Nephron progenitor cell (in vitro differentiated cells): ENCODE measurements around the gene SCD5.

Experiments used
- DNase-seq: peaks from one replicate; pipeline ENCODE4 v3.0.0; 2021
- H3K27ac Mint-ChIP-seq: 2 replicates; pipeline ENCODE4 v1.8.0; 2021; ENCODE audit warnings: mild to moderate bottlenecking, moderate library complexity, mixed read lengths
- H3K27me3 Mint-ChIP-seq: 2 replicates; pipeline ENCODE4 v1.8.0; 2021; ENCODE audit warnings: mild to moderate bottlenecking, low read depth, mixed read lengths; ENCODE audit not compliant: poor library complexity
- H3K36me3 Mint-ChIP-seq: 2 replicates; pipeline ENCODE4 v1.8.0; 2021; ENCODE audit warnings: low read depth, mixed read lengths
- H3K4me1 Mint-ChIP-seq: 2 replicates; pipeline ENCODE4 v1.8.0; 2021; ENCODE audit warnings: mixed read lengths
- H3K4me3 Mint-ChIP-seq: 2 replicates; pipeline ENCODE4 v1.8.0; 2021; ENCODE audit warnings: mild to moderate bottlenecking, moderate library complexity, mixed read lengths
- H3K9me3 Mint-ChIP-seq: 2 replicates; pipeline ENCODE4 v1.8.0; 2021; ENCODE audit warnings: mild to moderate bottlenecking, moderate library complexity, mixed read lengths
- TF ChIP-seq, protein P1 (sequence below): fragments of 200-600 bp; sonication (generic); IDR thresholded peaks from 2 replicates; pipeline ENCODE4 v1.5.0; 2021; ENCODE audit warnings: antibody characterized with exemption

The SCD5 gene

DNA sequence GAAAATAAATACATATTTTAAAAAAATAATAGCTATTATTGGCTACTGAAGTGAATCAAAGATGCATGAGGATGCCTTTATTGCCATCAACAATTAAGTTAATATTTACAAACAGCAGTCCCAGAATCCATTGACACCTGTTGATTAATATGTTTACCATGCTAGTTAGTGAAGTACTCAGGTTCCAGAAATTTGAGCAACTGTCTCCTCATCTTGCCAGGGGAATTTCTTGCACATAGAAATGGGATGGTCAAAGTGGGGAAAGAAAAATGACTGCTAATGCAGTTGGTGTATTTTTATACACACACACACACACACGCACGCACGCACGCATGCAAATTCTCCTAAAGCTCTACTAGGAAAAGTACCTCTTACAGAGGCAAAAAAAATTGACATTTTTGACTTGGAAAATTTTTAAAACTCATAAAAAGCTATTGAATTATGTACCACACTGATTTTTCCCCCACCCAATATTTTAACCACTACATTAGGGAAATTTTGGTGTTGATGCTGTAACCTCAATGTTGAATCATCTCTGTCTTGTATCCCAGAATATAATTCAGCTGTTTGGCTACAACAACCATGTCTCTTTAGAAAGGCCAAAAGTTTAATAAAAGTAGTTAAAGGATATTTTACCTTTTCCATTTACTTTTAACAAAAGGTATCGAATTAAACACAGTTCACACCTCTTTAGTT, 131.5 kb downstream of the SCD5 start:
- no peak for DNase-seq
- H3K27me3 Mint-ChIP-seq = peaks cover 3% of the 10 kb centered on the region
- peaks cover 27% of the 10 kb centered on the region for H3K36me3 Mint-ChIP-seq
- H3K4me3 Mint-ChIP-seq = no peak overlapping the region
- H3K9me3 Mint-ChIP-seq = peaks cover 33% of the 10 kb centered on the region
- TF ChIP-seq, protein P1, sequence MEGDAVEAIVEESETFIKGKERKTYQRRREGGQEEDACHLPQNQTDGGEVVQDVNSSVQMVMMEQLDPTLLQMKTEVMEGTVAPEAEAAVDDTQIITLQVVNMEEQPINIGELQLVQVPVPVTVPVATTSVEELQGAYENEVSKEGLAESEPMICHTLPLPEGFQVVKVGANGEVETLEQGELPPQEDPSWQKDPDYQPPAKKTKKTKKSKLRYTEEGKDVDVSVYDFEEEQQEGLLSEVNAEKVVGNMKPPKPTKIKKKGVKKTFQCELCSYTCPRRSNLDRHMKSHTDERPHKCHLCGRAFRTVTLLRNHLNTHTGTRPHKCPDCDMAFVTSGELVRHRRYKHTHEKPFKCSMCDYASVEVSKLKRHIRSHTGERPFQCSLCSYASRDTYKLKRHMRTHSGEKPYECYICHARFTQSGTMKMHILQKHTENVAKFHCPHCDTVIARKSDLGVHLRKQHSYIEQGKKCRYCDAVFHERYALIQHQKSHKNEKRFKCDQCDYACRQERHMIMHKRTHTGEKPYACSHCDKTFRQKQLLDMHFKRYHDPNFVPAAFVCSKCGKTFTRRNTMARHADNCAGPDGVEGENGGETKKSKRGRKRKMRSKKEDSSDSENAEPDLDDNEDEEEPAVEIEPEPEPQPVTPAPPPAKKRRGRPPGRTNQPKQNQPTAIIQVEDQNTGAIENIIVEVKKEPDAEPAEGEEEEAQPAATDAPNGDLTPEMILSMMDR = no peak
- H3K4me1 Mint-ChIP-seq = peaks cover 35% of the 10 kb centered on the region
- no peak overlapping the region for H3K27ac Mint-ChIP-seq

DNA sequence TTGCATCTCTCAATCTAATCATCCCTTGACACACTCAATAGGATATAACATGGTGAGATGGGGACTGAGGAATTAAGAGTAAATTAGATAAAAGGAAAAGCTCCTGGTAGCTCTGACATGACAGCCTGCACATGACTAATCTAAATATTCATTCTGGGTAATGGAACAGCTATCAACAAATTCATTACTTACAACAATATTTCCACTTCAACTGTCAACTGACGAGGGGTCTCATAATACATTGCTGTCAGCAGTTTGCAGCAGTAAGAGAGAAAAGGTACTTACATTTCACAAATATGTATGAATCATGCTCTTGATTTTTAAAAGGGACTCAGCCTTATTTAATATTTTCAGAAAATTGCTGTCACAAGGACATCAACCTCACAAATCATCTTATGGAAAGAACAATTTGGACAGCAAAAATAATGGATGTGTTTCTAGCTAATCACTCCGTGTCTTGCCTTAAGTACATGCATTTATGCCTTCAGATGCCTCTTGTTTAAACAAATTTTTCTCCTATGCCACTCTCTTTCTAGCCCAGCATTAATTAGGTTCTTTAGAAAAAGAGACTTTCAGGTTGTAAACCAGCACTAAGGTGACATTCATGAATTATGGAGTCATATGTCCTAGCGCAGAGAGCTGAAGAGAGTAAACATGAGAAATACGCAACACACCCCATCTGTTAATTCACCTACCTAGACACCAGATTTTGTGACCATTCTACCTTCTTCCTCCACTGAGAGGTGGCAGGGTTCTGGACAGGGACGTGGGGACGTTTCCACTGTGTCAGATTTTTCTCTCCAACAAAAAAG, 137.2 kb downstream of the SCD5 start:
- Mint-ChIP-seq H3K4me3 (no peak overlapping the region), H3K27me3 (no peaks in the 10 kb centered on the region), H3K4me1 (peaks cover 19% of the 10 kb centered on the region), H3K27ac (no peak overlapping the region), H3K36me3 (peaks cover 9% of the 10 kb centered on the region), H3K9me3 (peaks cover 15% of the 10 kb centered on the region)
- DNase-seq = no peak
- TF ChIP-seq, protein P1 = no peak

DNA sequence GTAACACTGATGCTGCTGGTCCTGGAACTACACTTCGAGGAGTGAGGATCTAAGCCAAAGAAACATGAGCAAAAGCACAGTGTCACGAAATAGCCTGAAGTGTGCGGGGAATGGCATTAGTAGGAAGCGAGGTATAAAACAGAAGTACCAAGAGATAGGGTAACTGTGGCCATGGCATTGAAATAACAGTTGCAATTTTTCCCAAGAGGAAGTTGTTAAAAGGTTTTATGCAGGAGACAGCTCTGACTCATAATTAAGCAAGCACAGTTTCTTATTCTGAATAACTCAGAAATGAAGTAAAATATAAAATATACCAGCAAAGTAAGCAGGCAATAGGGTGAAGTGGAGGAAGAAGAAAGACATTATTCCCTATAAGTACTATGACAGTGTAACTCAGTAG, 146.5 kb downstream of the SCD5 start:
- no peak overlapping the region for H3K4me3 Mint-ChIP-seq
- no peaks in the 10 kb centered on the region for H3K4me1 Mint-ChIP-seq
- H3K36me3 Mint-ChIP-seq = peaks cover 12% of the 10 kb centered on the region
- DNase-seq = no peak
- TF ChIP-seq, protein P1 = no peak
- H3K27ac Mint-ChIP-seq = no peak overlapping the region
- peaks cover 4% of the 10 kb centered on the region for H3K9me3 Mint-ChIP-seq
- peaks cover 2% of the 10 kb centered on the region for H3K27me3 Mint-ChIP-seq

DNA sequence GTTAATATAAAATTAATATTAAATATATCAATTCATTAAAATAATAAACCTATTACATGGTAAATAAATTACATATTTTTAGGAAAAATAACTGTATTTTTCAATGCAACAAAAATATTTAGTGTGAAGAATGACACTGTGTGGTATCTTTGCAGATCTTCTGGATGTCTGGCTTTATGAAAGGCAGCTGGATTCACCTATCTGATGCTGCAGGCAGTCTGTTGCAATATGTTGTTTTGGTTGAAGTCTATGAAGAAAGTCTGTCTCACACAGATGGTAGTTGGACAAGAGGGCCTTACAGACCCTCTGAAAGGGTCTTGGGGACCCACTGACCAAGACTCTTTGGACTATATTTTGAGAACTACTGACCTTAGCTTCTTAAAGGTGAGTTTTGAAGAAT, 147.7 kb downstream of the SCD5 start:
- H3K27me3 Mint-ChIP-seq = peaks cover 7% of the 10 kb centered on the region
- TF ChIP-seq, protein P1 = no peak
- no peaks in the 10 kb centered on the region for H3K9me3 Mint-ChIP-seq
- no peak overlapping the region for H3K4me3 Mint-ChIP-seq
- no peak overlapping the region for H3K27ac Mint-ChIP-seq
- peaks cover 9% of the 10 kb centered on the region for H3K36me3 Mint-ChIP-seq
- DNase-seq = no peak
- peaks cover 9% of the 10 kb centered on the region for H3K4me1 Mint-ChIP-seq

DNA sequence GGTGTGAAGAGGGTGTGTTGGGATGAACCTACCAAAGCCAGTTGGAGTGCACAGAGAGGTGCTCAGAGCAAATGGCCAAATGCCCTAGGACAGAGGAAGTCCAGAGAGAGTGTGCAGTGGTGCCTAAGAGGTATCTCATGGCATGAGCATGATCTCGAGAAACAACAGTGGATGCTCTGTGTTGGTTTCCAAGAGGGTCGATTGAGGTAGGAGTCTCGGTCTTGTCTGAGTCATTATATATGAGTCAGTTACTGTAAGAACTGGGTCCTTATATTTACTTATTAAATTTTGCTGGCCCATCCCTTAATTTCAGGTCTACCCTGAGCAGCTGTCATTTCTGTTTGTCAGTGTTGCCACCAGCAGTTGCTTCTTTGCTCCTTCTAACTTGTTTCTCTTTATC, 150.2 kb downstream of the SCD5 start:
- Mint-ChIP-seq H3K9me3 (no peaks in the 10 kb centered on the region), H3K4me1 (peaks cover 20% of the 10 kb centered on the region), H3K27me3 (peaks cover 8% of the 10 kb centered on the region), H3K4me3 (no peak overlapping the region), H3K27ac (no peak overlapping the region), H3K36me3 (peaks cover 9% of the 10 kb centered on the region)
- TF ChIP-seq, protein P1 = no peak
- no peak for DNase-seq
